ENCODE results near the gene SOCS7. TPM values are rescaled to one million over a fixed set of nuclear protein-coding genes. Genes with fewer than 3 reads are reported as not detected.

Gene SOCS7
- polyA plus RNA-seq, 1 donor (not counting 4 experiments of a cell fraction or from before 2014, with no cell fraction given) = 7.5 TPM

DNA sequence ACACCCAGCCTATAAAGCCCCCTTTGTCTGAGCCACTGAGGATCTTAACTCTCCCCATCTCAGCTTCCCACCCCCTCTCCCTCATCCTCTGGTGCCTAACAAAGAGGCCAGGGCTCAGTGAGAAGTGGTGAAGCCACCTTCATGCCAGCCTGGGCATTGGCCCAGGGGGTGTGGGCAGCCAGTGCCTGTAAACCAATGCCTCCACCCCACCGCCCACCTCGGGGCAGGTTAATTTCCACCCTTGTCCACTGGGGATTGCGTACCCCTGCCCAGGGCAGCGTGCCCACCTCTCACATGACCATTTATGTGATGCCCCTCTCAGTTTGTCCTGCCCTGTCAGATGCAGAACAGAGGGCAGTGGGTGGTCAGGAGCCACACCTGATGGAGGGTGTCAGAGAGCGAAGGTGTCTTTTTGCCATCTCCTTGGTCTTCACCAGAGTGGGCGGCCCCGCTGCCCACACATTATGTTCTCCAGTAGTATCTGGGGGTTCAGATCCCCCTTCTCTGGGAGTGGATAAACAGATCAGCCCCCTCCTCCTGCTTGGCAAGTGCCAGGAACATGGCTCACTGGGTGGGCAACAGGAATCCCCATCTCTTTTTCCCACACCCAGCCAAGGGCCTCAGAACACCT is 66.5 kb downstream of the SOCS7 start:
- no peaks in the 10 kb centered on the region for H3K36me3 ChIP-seq (ENCODE audit: control insufficient read depth in 2 of 2, extremely low read depth in 1 of 2, insufficient read depth in 2 of 2, low read length in 2 of 2)
- TF ChIP-seq, protein P1, sequence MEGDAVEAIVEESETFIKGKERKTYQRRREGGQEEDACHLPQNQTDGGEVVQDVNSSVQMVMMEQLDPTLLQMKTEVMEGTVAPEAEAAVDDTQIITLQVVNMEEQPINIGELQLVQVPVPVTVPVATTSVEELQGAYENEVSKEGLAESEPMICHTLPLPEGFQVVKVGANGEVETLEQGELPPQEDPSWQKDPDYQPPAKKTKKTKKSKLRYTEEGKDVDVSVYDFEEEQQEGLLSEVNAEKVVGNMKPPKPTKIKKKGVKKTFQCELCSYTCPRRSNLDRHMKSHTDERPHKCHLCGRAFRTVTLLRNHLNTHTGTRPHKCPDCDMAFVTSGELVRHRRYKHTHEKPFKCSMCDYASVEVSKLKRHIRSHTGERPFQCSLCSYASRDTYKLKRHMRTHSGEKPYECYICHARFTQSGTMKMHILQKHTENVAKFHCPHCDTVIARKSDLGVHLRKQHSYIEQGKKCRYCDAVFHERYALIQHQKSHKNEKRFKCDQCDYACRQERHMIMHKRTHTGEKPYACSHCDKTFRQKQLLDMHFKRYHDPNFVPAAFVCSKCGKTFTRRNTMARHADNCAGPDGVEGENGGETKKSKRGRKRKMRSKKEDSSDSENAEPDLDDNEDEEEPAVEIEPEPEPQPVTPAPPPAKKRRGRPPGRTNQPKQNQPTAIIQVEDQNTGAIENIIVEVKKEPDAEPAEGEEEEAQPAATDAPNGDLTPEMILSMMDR (optimal IDR thresholded peaks at IDR 0.05 in 1 of 3, IDR thresholded peaks at IDR 0.05 in 1 of 3, conservative IDR thresholded peaks at IDR 0.05 in 1 of 3; ENCODE audit: extremely low read depth in 1 of 3, insufficient read depth in 2 of 3, low read length in 3 of 3) = no peak
- TF ChIP-seq EZH2 (IDR thresholded peaks at IDR 0.05; ENCODE audit: low read length) = no peak
- peaks cover 61% of the 10 kb centered on the region for H3K27me3 ChIP-seq (ENCODE audit: control insufficient read depth, extremely low read depth, insufficient read depth, low read length)
- H3K79me2 ChIP-seq (ENCODE audit: control insufficient read depth, insufficient read depth, low read length) = no peaks in the 10 kb centered on the region
- no peak overlapping the region for H3K4me2 ChIP-seq (ENCODE audit: control insufficient read depth, extremely low read depth, insufficient read depth, low read depth, low read length)
- no peak overlapping the region for H3K9ac ChIP-seq (ENCODE audit: control insufficient read depth, extremely low read depth, insufficient read depth, low read length)
- peaks cover 10% of the 10 kb centered on the region for H3K4me1 ChIP-seq (ENCODE audit: control insufficient read depth, extremely low read depth, insufficient read depth, low read length)
- no peaks in the 10 kb centered on the region for H3K9me3 ChIP-seq (ENCODE audit: control insufficient read depth, low read depth, low read length)
- H3K4me3 ChIP-seq (ENCODE audit: control insufficient read depth in 2 of 3, extremely low read depth in 1 of 3, insufficient read depth in 2 of 3, low read depth in 1 of 3, low read length in 3 of 3) = no peak overlapping the region
- H4K20me1 ChIP-seq (ENCODE audit: control insufficient read depth, extremely low read depth, insufficient read depth, low read length) = no peaks in the 10 kb centered on the region
- DNase-seq (ENCODE audit: low read depth, low spot score) (no peak), FAIRE-seq (no peak)
- no peaks in the 10 kb centered on the region for H3K9me1 ChIP-seq (ENCODE audit: control insufficient read depth, extremely low read depth, insufficient read depth, low read length)
- H3K27ac ChIP-seq (ENCODE audit: control insufficient read depth, insufficient read depth, low read length) = no peak overlapping the region
- dilution Hi-C loops (cut with MboI; ENCODE audit: extremely low pct_ligation_motif_present, low sequenced_read_pairs) = no loop called here
- no peak overlapping the region for H2AFZ ChIP-seq (ENCODE audit: control insufficient read depth, low read length)

DNA sequence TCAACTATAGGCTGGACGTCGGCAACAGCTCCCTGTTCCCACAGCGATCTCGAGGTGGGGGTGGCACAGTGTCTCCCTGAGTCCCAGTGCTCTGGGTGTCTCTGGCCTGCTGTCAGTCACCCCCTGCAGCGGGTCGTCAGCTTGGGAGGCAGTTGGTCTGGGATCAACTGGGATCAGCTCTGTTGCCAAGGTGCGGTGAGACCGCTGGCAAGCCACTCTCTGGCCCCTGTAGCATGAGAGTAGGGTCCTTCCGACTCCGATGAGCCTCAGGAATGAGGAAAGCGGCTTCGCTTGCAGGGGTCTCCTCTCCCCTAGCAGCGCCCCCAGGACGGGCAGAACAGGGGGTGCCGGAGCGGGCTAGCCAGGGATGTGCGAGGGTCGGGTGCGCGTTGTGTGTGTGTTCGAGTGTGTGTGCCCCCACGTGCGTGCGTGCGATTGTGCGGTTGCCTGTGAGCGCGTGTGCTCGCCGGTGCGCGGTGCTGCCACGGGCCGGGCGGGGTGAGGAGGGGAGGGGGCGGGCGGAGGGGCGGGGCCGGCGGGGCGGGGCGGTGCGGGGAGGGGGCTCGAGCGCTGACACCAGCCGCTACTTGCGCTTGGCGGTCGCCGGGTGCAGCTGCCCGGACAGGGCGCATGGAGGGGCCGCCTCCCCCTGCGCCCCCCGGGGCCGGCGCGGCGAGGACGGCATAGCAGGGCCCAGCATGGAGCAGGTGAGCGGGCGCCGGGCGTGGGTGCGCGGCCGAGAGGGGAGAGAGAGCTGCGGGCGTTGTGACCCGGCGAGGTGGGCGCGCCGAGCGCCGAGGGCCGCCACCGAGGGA is 67.3 kb downstream of the SOCS7 start:
- dilution Hi-C loops (cut with MboI; ENCODE audit: extremely low pct_ligation_motif_present, low sequenced_read_pairs) = no loop called here
- no peak overlapping the region for H3K27ac ChIP-seq (ENCODE audit: control insufficient read depth, insufficient read depth, low read length)
- no peaks in the 10 kb centered on the region for H3K9me1 ChIP-seq (ENCODE audit: control insufficient read depth, extremely low read depth, insufficient read depth, low read length)
- H3K9ac ChIP-seq (ENCODE audit: control insufficient read depth, extremely low read depth, insufficient read depth, low read length) = no peak overlapping the region
- peak; percentile 97 for TF ChIP-seq EZH2 (IDR thresholded peaks at IDR 0.05; ENCODE audit: low read length)
- TF ChIP-seq, protein P1 (optimal IDR thresholded peaks at IDR 0.05 in 1 of 3, IDR thresholded peaks at IDR 0.05 in 1 of 3, conservative IDR thresholded peaks at IDR 0.05 in 1 of 3; ENCODE audit: extremely low read depth in 1 of 3, insufficient read depth in 2 of 3, low read length in 3 of 3) = no peak
- DNase-seq (ENCODE audit: low read depth, low spot score) = no peak
- H3K4me3 ChIP-seq (ENCODE audit: control insufficient read depth in 2 of 3, extremely low read depth in 1 of 3, insufficient read depth in 2 of 3, low read depth in 1 of 3, low read length in 3 of 3) = no peak overlapping the region
- no peaks in the 10 kb centered on the region for H3K79me2 ChIP-seq (ENCODE audit: control insufficient read depth, insufficient read depth, low read length)
- H3K4me1 ChIP-seq (ENCODE audit: control insufficient read depth, extremely low read depth, insufficient read depth, low read length) = peaks cover 10% of the 10 kb centered on the region
- no peaks in the 10 kb centered on the region for H3K9me3 ChIP-seq (ENCODE audit: control insufficient read depth, low read depth, low read length)
- H3K36me3 ChIP-seq (ENCODE audit: control insufficient read depth in 2 of 2, extremely low read depth in 1 of 2, insufficient read depth in 2 of 2, low read length in 2 of 2) = no peaks in the 10 kb centered on the region
- no peak for FAIRE-seq
- H4K20me1 ChIP-seq (ENCODE audit: control insufficient read depth, extremely low read depth, insufficient read depth, low read length) = no peaks in the 10 kb centered on the region
- no peak overlapping the region for H3K4me2 ChIP-seq (ENCODE audit: control insufficient read depth, extremely low read depth, insufficient read depth, low read depth, low read length)
- peaks cover 61% of the 10 kb centered on the region for H3K27me3 ChIP-seq (ENCODE audit: control insufficient read depth, extremely low read depth, insufficient read depth, low read length)
- H2AFZ ChIP-seq (ENCODE audit: control insufficient read depth, low read length) = no peak overlapping the region

Measured in keratinocyte (primary cell).